SKM-1 treated with dmso at 0.1 percent for 144 hours (cell line): ENCODE data around the gene LRP3.
"Not testable (repeated sequence)": the region's sequence is repeated elsewhere in the genome, so short reads cannot be mapped to it uniquely, and the experiment has no call there.

Source experiments
- DNase-seq: peaks from one replicate; lab custom pipeline; 2025; ENCODE audit not compliant: unreplicated experiment; lab: John Stamatoyannopoulos, UW

LRP3 gene

GRCh38 chr19:33202546-33203507 is 8.7 kb downstream of the LRP3 start:
- no peak for DNase-seq

DNA sequence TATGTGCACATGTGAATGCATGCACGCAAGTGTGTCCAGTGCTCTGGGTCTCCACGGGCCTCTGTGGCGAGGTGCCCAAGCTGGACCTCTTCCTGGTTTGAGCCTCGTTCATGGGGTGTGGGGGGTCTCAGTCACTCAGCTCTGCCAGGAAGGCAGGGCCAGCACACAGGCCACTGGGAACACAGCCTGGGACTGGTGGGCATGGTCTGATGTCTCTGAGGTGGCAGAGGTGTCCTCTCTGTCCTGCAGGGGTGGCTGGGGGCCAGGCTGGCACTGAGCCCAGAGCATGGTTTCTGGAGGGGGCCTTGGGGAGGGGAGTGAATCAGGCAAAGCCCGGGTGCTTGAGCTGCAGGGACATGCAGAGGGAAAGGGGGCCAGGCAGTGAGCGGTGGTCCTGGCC is 9.4 kb downstream of the LRP3 start:
- DNase-seq, result no peak

DNA sequence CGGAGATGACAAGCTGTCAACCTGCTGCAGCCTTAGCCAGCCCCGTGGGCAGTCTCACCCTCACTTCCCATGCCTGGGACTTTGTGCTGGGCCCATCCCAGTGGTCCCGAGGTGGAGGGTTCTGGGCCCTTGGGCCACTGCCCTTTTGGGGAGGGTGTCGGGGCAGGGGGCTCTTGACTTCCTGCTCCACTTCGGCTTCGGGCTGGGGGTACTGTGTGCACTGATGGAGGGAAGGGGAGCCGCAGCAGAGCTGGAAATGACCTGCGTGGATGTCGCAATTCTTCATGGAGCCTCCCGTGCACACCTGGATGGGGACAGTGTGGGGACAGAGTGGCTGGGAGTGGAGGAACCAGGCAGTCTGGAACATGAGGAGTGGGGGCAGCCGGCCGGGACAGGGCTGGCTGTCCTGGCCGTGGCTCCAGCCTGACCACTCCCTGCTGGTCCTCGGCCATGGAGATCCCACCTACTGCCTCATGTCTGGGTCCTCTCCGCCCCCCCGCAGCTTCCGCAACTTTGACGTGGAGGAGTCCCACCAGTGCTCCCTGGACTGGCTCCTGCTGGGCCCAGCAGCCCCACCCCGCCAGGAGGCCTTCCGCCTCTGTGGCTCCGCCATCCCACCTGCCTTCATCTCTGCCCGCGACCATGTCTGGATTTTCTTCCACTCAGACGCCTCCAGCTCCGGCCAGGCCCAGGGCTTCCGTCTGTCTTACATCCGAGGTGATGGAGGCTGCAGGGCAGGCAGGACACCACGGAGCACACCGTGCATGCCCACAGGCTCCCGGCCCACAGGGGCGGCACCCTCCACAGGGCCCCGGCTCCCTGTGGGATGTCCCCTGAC is 10.2 kb downstream of the LRP3 start:
- no peak for DNase-seq

GRCh38 chr19:33205110-33205509 is 11.0 kb downstream of the LRP3 start:
- DNase-seq, result no peak

- no peak for DNase-seq
Observed at GRCh38 chr19:33205531-33206260, 11.6 kb downstream of the LRP3 start.

- no peak for DNase-seq
Observed at GRCh38 chr19:33206261-33207039, 12.3 kb downstream of the LRP3 start.

GRCh38 chr19:33207040-33207620 is 13.0 kb downstream of the LRP3 start:
- no peak for DNase-seq

DNA sequence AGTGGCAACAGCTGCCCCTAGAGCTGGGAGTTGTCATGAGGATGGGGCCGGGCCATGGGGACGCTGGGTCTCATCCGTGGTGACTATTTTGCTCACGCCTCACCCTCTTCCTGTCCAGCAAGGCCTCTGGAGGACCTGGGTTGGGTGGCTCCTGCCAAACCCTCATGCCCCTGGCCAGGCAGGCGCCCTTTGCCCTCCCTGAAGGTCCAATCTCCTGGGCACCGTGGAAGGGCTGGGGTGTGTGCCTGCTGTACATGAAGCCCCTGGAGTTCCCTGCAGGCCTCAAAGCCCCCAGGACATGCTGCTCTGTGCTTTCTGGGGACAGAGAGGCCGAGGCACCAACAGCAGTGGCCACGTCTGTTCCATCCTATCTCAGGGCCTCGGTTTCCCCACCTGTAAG is 13.8 kb downstream of the LRP3 start:
- DNase-seq, result no peak

DNA sequence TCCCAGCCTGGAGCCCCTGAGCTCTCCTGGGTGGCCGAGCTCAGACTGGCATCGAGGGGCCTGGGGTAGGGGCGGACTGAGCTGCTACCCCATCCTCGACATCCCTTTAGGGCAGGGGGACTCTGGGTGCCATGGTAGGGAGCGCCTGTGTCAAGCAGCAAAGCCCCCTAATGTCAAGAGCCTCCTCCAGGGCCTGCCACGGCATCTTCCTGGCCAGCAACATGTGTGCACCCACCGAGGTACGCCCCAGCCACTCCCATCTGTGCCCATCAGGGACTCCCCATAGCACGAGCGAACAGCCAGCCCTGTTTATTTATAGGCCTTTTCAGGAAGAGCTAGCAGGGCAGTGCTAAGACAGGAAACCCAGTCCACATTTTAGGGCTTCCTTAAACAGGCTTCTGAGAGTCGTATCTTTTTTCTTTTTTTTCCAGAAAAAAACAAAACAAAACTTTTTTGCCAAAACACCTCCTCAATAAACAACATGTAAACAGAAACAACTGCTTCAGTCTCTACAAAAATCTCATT is 14.3 kb downstream of the LRP3 start:
- no peak for DNase-seq

GRCh38 chr19:33208904-33209849 is 15.0 kb downstream of the LRP3 start:
- DNase-seq, result no peak

GRCh38 chr19:33209850-33210230 is 15.7 kb downstream of the LRP3 start:
- not testable (repeated sequence) for DNase-seq

DNA sequence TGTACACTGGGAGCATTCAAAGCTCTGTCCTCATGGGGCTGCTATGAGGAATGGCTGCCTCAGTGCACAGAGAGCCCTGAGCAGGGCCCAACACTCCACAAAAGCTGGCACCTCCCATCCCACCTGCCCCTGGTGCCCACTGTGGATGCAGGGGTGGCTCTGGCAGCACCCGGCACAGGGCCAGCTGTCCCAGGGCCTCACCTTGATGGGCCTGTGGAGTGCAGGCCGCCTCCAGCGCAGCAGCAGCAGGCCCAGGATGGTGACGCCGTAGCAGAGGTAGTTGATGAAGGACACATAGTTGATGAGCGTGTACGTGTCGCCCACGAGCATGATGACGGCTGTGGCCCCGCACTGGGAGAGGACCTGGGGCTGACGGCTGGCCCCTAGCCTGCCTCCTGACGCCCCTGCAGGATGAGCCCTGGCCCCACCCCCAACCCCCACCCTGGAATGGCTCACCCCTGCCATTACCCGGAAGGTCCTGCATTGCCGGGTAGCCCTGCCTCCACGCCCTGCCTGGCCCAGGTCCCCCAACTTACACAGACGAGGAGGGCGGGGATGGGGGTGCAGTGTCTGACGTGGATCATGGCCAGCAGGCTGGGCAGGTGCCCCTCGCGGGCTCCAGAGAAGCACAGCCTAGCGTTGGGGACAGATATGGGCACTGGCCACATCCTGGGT is 16.3 kb downstream of the LRP3 start:
- DNase-seq, result no peak

GRCh38 chr19:33211794-33212435 is 17.8 kb downstream of the LRP3 start:
- no peak for DNase-seq

DNA sequence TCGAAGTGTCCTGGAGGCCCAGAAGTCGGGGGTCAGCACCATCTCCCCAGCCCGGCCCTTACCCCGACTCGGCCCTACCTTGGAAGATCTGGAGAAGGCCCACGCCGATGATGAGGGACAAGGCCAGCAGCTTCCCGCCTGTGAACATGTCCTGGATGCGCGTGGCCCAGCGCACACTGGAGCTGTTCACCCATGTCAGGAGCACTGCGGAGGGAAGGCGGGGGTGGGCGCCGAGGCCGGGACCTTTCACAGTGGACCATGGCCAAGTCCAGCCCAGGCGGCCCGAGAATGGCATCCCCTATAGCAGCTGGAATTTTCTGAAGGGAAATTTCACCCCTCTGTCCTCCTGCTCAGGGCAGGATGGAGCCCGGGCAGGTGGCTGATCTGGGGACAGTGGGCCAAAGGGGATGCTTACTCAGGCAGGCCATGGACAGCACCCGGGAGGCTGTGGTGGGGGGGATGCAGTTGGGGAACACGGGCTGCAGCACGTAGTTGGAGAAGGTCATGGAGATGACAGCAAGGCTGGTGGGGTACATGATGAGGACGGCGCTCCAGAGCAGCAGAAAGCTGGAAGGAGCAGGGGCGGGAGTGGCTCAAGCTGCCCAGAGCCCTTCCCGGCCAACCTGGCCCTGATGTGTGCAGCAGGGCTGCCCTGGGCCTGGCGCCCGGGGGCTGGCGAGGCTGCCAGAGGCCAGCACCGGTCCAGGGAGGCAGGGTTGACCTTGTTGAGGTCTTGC is 18.5 kb downstream of the LRP3 start:
- no peak for DNase-seq

- DNase-seq, result peak; percentile 23
Observed at GRCh38 chr19:33214596-33214995, 20.5 kb downstream of the LRP3 start.

GRCh38 chr19:33215438-33216197 is 21.5 kb downstream of the LRP3 start:
- no peak for DNase-seq
